Esophagus muscularis mucosa (tissue), 4 donors: Measurements from ENCODE around the gene MDGA2. TPM values are rescaled to one million over a fixed set of nuclear protein-coding genes. Genes with fewer than 3 reads are reported as not detected.

Experiments
- DNase-seq: peaks from one replicate; pipeline ENCODE4 v3.0.0-alpha.2; 2017; ENCODE audit errors: extremely low spot score
- H3K27ac ChIP-seq, 4 donors: fragments of 200-600 bp; sonication (generic); replicated peaks in 1 of 4; 1 replicate in 3 of 4; 2 replicates in 1 of 4; pipeline ENCODE4 v1.5.1; 2016 to 2019; ENCODE audit warnings: mild to moderate bottlenecking in 1 of 4
- H3K27me3 ChIP-seq, 4 donors: fragments of 200-600 bp; sonication (generic); one replicate each; pipeline versions ENCODE4 v1.5.1 to v1.6.0; 2016 to 2019
- H3K36me3 ChIP-seq, 4 donors: fragments of 200-600 bp; sonication (generic); one replicate each; pipeline ENCODE4 v1.5.1; 2016 to 2019
- H3K4me1 ChIP-seq, 4 donors: fragments of 200-600 bp; sonication (generic); one replicate each; pipeline ENCODE4 v1.5.1; 2016 to 2019
- H3K4me3 ChIP-seq, 4 donors: fragments of 200-600 bp; sonication (generic); 1 replicate in 2 of 4; 2 replicates in 2 of 4; pipeline ENCODE4 v1.5.1; 2016 to 2019; ENCODE audit warnings: mild to moderate bottlenecking in 4 of 4, moderate library complexity in 1 of 4
- H3K9me3 ChIP-seq, 4 donors: fragments of 200-600 bp; sonication (generic); 1 replicate in 3 of 4; 2 replicates in 1 of 4; pipeline ENCODE4 v1.5.1; 2016 to 2019
- CTCF ChIP-seq, 3 experiments: fragments of 200-600 bp in 2 of 3; fragments of 450-650 bp in 1 of 3; sonication (generic) in 2 of 3; IDR thresholded peaks; one replicate each; pipeline ENCODE4 v1.5.1; 2017 to 2019; ENCODE audit warnings: antibody characterized with exemption in 3 of 3, mild to moderate bottlenecking in 2 of 3, moderate library complexity in 1 of 3
- EP300 ChIP-seq: sonication (generic); formaldehyde crosslinking; IDR thresholded peaks from one replicate; pipeline ENCODE4 v1.6.1; 2017; ENCODE audit warnings: antibody characterized with exemption
- POLR2A ChIP-seq: fragments of 450-650 bp; IDR thresholded peaks from one replicate; pipeline ENCODE4 v1.6.1; 2017; ENCODE audit warnings: antibody characterized with exemption, moderate library complexity, mild to moderate bottlenecking, low read depth
- POLR2AphosphoS5 ChIP-seq, 2 donors: sonication (generic); formaldehyde crosslinking; IDR thresholded peaks; one replicate each; pipeline ENCODE4 v1.6.1; 2017; ENCODE audit warnings: antibody characterized with exemption in 2 of 2
- WGBS: methylation state at CpG from one replicate; pipeline ENCODE4 v1.1.5; 2018; 5-methylcytosine and 5-hydroxymethylcytosine counted together
- intact Hi-C: fragments of 100-400 bp; cut with DNase I; formaldehyde crosslinking; loops from one replicate; pipeline ENCODE4 v1.15.1; 2023
- total RNA-seq, 4 donors: library from RNA; depleted of rRNA; stranded (reverse); fragments of >200 nt; gene quantifications; one replicate each; pipeline versions ENCODE4 v1.1.0 to v1.2.1, GENCODE V29; 2016

MDGA2 gene
- total RNA-seq, 4 donors from 2014 or later: under 0.01 TPM; not detected in 3

GRCh38 chr14:47149326-47149725 lies 526.1 kb downstream of the MDGA2 start:
- no peak for DNase-seq
- intact Hi-C loops: no loop called here
- Histone ChIP-seq H3K27ac (no peak overlapping the region), H3K9me3 (no peaks in the 10 kb centered on the region), H3K27me3 (no peaks in the 10 kb centered on the region), H3K4me1 (no peaks in the 10 kb centered on the region), H3K4me3 (no peak overlapping the region), H3K36me3 (no peaks in the 10 kb centered on the region)
- 98% methylated on average over 2 of the region's 2 CpGs for WGBS
- no peak for TF ChIP-seq CTCF (IDR thresholded peaks at IDR 0.05)
- no peak for TF ChIP-seq EP300
- TF ChIP-seq POLR2A: no peak
- TF ChIP-seq POLR2AphosphoS5 (IDR thresholded peaks at IDR 0.05): no peak

DNA sequence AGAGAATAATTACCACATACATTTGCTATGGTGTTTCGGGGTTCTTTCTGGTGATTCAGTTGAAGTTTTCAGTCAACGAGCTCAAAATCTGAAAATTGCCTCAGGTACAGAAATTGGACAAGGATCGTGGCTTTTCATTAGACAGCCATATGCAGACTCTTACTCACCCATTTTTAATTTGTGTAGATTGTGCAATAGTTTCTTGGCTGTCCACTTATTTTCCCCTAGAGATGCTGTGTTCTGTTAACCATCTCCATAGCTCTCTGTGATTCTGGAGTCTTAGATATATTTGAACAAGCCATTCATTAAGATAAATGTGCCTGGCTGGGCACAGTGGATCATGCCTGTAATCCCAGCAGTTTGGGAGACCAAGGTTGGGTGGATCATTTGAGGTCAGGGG lies 526.7 kb downstream of the MDGA2 start:
- H3K9me3 ChIP-seq: no peaks in the 10 kb centered on the region
- H3K27ac ChIP-seq: no peak overlapping the region
- intact Hi-C loops: no loop called here
- no peak for DNase-seq
- TF ChIP-seq POLR2A: no peak
- no peak for TF ChIP-seq CTCF (IDR thresholded peaks at IDR 0.05)
- TF ChIP-seq EP300: no peak
- no peak for TF ChIP-seq POLR2AphosphoS5 (IDR thresholded peaks at IDR 0.05)
- 91% methylated on average over 3 of the region's 3 CpGs for WGBS
- H3K4me3 ChIP-seq: no peak overlapping the region
- H3K4me1 ChIP-seq: no peaks in the 10 kb centered on the region
- no peaks in the 10 kb centered on the region for H3K36me3 ChIP-seq
- H3K27me3 ChIP-seq: no peaks in the 10 kb centered on the region

GRCh38 chr14:47120645-47121044 lies 554.8 kb downstream of the MDGA2 start:
- Histone ChIP-seq H3K4me1 (no peaks in the 10 kb centered on the region), H3K36me3 (no peaks in the 10 kb centered on the region), H3K9me3 (peaks cover 0 to 8% (median 2%) of the 10 kb centered on the region in 4 donors), H3K4me3 (no peak overlapping the region), H3K27ac (no peak overlapping the region), H3K27me3 (no peaks in the 10 kb centered on the region)
- DNase-seq: no peak
- intact Hi-C loops: no loop called here
- WGBS: 42% methylated on average over 2 of the region's 2 CpGs
- TF ChIP-seq EP300 (no peak), CTCF (IDR thresholded peaks at IDR 0.05) (no peak), POLR2AphosphoS5 (IDR thresholded peaks at IDR 0.05) (no peak), POLR2A (no peak)

GRCh38 chr14:47103771-47104170 lies 571.6 kb downstream of the MDGA2 start:
- no peak for DNase-seq
- intact Hi-C loops: no loop called here
- H3K27ac ChIP-seq: no peak overlapping the region
- WGBS: 26% methylated on average over 2 of the region's 2 CpGs
- no peaks in the 10 kb centered on the region for H3K36me3 ChIP-seq
- no peaks in the 10 kb centered on the region for H3K4me1 ChIP-seq
- no peaks in the 10 kb centered on the region for H3K27me3 ChIP-seq
- H3K4me3 ChIP-seq: no peak overlapping the region
- TF ChIP-seq POLR2A: no peak
- no peak for TF ChIP-seq POLR2AphosphoS5 (IDR thresholded peaks at IDR 0.05)
- TF ChIP-seq EP300: no peak
- TF ChIP-seq CTCF (IDR thresholded peaks at IDR 0.05): no peak
- H3K9me3 ChIP-seq: no peaks in the 10 kb centered on the region

- no peak for DNase-seq
- Histone ChIP-seq H3K27me3 (no peaks in the 10 kb centered on the region), H3K27ac (no peak overlapping the region), H3K4me3 (no peak overlapping the region), H3K36me3 (no peaks in the 10 kb centered on the region), H3K9me3 (no peaks in the 10 kb centered on the region), H3K4me1 (no peaks in the 10 kb centered on the region)
- TF ChIP-seq POLR2A (no peak), EP300 (no peak), CTCF (IDR thresholded peaks at IDR 0.05) (no peak), POLR2AphosphoS5 (IDR thresholded peaks at IDR 0.05) (no peak)
- 63% methylated on average over 3 of the region's 3 CpGs for WGBS
- intact Hi-C loops: no loop called here
These were observed 572.9 kb downstream of the MDGA2 start for GRCh38 chr14:47102472-47102871.
